ENCODE results near the gene STX16. TPM values are rescaled to one million over a fixed set of nuclear protein-coding genes. Genes with fewer than 3 reads are reported as not detected.

Gene STX16
- total RNA-seq, 1 experiment from 2014 or later = 89.1 TPM

GRCh38 chr20:58719258-58719657 is 68.2 kb downstream of the STX16 start:
- ChIA-PET CTCF (interaction anchor here (0.8 to 1.2 kb wide), 4 partner anchors 21 to 238 kb away, joined by 3 to 4 read pairs (median 3); partner anchors contain the start of gene STX16), POLR2A (no interaction called here)
- Mint-ChIP-seq H3K27ac (no peak overlapping the region), H3K4me3 (no peak overlapping the region), H3K9me3 (peaks cover 3% of the 10 kb centered on the region), H3K4me1 (peaks cover 15% of the 10 kb centered on the region; the same call in 1 of the 2 replicates), H3K36me3 (peaks cover 2% of the 10 kb centered on the region; the same call in 1 of the 2 replicates), H3K27me3 (ENCODE audit: low read depth) (peaks cover 11% of the 10 kb centered on the region; the same call in 1 of the 2 replicates)
- ATAC-seq = no peak
- TF ChIP-seq KAT7 (CRISPR knock-in tag; IDR thresholded peaks at IDR 0.05; ENCODE audit: borderline replicate concordance) = no peak
- peak; percentile 2 for DNase-seq (ENCODE audit: low spot score)

- POLR2A ChIA-PET = no interaction called here
- H3K27me3 Mint-ChIP-seq (ENCODE audit: low read depth) = peaks cover 11% of the 10 kb centered on the region; the same call in 1 of the 2 replicates
- peaks cover 10% of the 10 kb centered on the region for H3K9me3 Mint-ChIP-seq
- DNase-seq (ENCODE audit: low spot score) = no peak
- peaks cover 9% of the 10 kb centered on the region for H3K36me3 Mint-ChIP-seq
- no peak overlapping the region for H3K4me3 Mint-ChIP-seq
- CTCF ChIA-PET = interaction anchor here (0.8 to 1.1 kb wide), 2 partner anchors 69 to 238 kb away, joined by 3 to 4 read pairs; partner anchors contain the start of gene STX16
- no peak overlapping the region for H3K27ac Mint-ChIP-seq
- TF ChIP-seq, protein P1, sequence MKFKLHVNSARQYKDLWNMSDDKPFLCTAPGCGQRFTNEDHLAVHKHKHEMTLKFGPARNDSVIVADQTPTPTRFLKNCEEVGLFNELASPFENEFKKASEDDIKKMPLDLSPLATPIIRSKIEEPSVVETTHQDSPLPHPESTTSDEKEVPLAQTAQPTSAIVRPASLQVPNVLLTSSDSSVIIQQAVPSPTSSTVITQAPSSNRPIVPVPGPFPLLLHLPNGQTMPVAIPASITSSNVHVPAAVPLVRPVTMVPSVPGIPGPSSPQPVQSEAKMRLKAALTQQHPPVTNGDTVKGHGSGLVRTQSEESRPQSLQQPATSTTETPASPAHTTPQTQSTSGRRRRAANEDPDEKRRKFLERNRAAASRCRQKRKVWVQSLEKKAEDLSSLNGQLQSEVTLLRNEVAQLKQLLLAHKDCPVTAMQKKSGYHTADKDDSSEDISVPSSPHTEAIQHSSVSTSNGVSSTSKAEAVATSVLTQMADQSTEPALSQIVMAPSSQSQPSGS (CRISPR knock-in tag; IDR thresholded peaks at IDR 0.05; ENCODE audit: borderline replicate concordance, low read depth) = no peak
- TF ChIP-seq ZNF281 (CRISPR knock-in tag; IDR thresholded peaks at IDR 0.05) (no peak), ATF6 (CRISPR knock-in tag; IDR thresholded peaks at IDR 0.05) (no peak), TEAD4 (CRISPR knock-in tag; IDR thresholded peaks at IDR 0.05) (no peak), PREB (CRISPR knock-in tag; IDR thresholded peaks at IDR 0.05; ENCODE audit: borderline replicate concordance) (no peak), JAZF1 (CRISPR knock-in tag; IDR thresholded peaks at IDR 0.05) (no peak), ETV6 (CRISPR knock-in tag; IDR thresholded peaks at IDR 0.05) (no peak)
- TF ChIP-seq, protein P2, sequence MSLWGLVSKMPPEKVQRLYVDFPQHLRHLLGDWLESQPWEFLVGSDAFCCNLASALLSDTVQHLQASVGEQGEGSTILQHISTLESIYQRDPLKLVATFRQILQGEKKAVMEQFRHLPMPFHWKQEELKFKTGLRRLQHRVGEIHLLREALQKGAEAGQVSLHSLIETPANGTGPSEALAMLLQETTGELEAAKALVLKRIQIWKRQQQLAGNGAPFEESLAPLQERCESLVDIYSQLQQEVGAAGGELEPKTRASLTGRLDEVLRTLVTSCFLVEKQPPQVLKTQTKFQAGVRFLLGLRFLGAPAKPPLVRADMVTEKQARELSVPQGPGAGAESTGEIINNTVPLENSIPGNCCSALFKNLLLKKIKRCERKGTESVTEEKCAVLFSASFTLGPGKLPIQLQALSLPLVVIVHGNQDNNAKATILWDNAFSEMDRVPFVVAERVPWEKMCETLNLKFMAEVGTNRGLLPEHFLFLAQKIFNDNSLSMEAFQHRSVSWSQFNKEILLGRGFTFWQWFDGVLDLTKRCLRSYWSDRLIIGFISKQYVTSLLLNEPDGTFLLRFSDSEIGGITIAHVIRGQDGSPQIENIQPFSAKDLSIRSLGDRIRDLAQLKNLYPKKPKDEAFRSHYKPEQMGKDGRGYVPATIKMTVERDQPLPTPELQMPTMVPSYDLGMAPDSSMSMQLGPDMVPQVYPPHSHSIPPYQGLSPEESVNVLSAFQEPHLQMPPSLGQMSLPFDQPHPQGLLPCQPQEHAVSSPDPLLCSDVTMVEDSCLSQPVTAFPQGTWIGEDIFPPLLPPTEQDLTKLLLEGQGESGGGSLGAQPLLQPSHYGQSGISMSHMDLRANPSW (CRISPR knock-in tag; conservative IDR thresholded peaks at IDR 0.05; ENCODE audit: low read depth) = no peak
- ATAC-seq = no peak
- H3K4me1 Mint-ChIP-seq = peaks cover 15% of the 10 kb centered on the region; the same call in 1 of the 2 replicates
These were observed 68.9 kb downstream of the STX16 start for GRCh38 chr20:58719971-58720371.

DNA sequence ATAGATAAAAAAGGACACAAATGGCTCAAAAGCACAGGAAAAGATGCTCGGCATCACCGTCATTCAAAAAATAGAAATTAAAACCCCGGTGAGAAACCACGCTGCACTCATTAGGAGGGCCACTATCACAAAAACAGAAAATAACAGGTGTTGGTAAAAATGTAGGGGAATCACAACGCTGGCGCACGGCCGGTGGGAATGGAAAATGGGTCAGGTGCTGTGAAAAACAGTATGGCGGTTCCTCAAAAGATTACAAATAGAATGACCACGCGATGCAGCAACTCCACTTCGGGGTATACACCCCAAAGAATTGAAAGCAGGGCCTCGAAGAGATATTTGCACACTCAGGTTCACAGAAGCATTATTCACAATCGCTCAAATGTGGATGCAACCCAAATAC is 69.8 kb downstream of the STX16 start:
- CTCF ChIA-PET = no interaction called here
- TF ChIP-seq, protein P3, sequence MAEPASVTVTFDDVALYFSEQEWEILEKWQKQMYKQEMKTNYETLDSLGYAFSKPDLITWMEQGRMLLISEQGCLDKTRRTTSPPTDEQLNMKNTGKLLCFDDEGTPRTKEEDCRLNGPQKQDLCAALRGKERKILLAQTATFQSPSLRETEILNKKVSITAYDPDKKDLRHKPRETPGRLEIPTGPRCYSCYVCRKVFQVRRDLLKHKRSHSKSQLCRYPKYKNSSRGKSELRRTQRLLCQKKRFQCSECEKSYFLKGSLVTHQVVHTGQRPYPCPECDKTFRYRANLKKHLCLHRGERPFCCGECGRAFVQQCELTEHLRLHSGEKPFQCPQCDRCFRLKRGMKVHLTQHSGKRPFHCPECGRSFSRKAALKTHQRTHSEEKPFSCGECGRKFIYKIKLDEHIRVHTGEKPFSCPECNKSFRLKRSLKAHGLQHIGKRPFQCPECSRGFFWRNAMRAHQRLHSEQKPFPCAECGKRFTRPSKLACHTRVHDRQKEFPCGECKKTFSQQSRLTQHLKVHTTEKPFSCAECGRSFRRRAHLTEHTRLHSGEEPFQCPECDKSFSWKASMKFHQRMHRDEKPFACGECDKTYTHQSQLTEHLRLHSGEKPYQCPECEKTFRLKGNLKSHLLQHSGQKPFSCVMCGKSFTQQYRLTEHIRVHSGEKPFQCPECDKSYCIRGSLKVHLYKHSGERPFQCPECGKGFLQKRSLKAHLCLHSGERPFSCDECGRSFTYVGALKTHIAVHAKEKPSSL (CRISPR knock-in tag; conservative IDR thresholded peaks at IDR 0.05) = no peak
- TF ChIP-seq CREM (CRISPR knock-in tag; IDR thresholded peaks at IDR 0.05) = no peak
- TF ChIP-seq, protein P4, sequence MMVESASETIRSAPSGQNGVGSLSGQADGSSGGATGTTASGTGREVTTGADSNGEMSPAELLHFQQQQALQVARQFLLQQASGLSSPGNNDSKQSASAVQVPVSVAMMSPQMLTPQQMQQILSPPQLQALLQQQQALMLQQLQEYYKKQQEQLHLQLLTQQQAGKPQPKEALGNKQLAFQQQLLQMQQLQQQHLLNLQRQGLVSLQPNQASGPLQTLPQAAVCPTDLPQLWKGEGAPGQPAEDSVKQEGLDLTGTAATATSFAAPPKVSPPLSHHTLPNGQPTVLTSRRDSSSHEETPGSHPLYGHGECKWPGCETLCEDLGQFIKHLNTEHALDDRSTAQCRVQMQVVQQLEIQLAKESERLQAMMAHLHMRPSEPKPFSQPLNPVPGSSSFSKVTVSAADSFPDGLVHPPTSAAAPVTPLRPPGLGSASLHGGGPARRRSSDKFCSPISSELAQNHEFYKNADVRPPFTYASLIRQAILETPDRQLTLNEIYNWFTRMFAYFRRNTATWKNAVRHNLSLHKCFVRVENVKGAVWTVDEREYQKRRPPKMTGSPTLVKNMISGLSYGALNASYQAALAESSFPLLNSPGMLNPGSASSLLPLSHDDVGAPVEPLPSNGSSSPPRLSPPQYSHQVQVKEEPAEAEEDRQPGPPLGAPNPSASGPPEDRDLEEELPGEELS (CRISPR knock-in tag; IDR thresholded peaks at IDR 0.05) = no peak
- TF ChIP-seq, protein P1 (CRISPR knock-in tag; IDR thresholded peaks at IDR 0.05; ENCODE audit: borderline replicate concordance, low read depth) = no peak
- no peak for TF ChIP-seq MAX (CRISPR knock-in tag; IDR thresholded peaks at IDR 0.05)

More for the DNA sequence above, 69.8 kb downstream of the STX16 start:
- Mint-ChIP-seq H3K27me3 (ENCODE audit: low read depth) (peaks cover 11% of the 10 kb centered on the region; the same call in 1 of the 2 replicates), H3K36me3 (peaks cover 10% of the 10 kb centered on the region), H3K27ac (no peak overlapping the region), H3K9me3 (peaks cover 11% of the 10 kb centered on the region), H3K4me3 (no peak overlapping the region), H3K4me1 (peaks cover 15% of the 10 kb centered on the region; the same call in 1 of the 2 replicates)
- DNase-seq (ENCODE audit: low spot score) (no peak), ATAC-seq (no peak)
- POLR2A ChIA-PET = no interaction called here

All from WTC11 (cell line).